RPMI7951 (cell line): Measurements from ENCODE around the gene RAB11FIP5. TPM values are rescaled to one million over a fixed set of nuclear protein-coding genes. Genes with fewer than 3 reads are reported as not detected.
A peak's percentile ranks its signal among the peaks of the same experiment; 100 is the strongest.
"Not testable (repeated sequence)": the region's sequence is repeated elsewhere in the genome, so short reads cannot be mapped to it uniquely, and the experiment has no call there.

Source experiments
- DNase-seq: peaks from one replicate; pipeline ENCODE4 v3.0.0-alpha.2; 2012; ENCODE audit warnings: low read depth
- total RNA-seq: library from RNA; depleted of rRNA; stranded (reverse); fragments of >200 nt; shearing (Covaris generic); gene quantifications from 2 replicates; pipeline ENCODE4 v1.2.3, GENCODE V29; 2014

The RAB11FIP5 gene
- total RNA-seq, 1 experiment from 2014 or later: 13.1 TPM

- DNase-seq: peak; percentile 38
These were observed 41.9 kb downstream of the RAB11FIP5 start for GRCh38 chr2:73070643-73071359.

GRCh38 chr2:73069855-73070642 lies 42.7 kb downstream of the RAB11FIP5 start:
- peak; percentile 45 for DNase-seq

- peak; percentile 16 for DNase-seq
These were observed 43.5 kb downstream of the RAB11FIP5 start for GRCh38 chr2:73069041-73069854.

GRCh38 chr2:73068147-73068546 lies 44.6 kb downstream of the RAB11FIP5 start:
- no peak for DNase-seq

- no peak for DNase-seq
These were observed 45.7 kb downstream of the RAB11FIP5 start for GRCh38 chr2:73067043-73067442.

GRCh38 chr2:73065070-73065469 lies 47.7 kb downstream of the RAB11FIP5 start:
- not testable (repeated sequence) for DNase-seq

- peak; percentile 86 for DNase-seq
These were observed 48.6 kb downstream of the RAB11FIP5 start for GRCh38 chr2:73063909-73064875.

GRCh38 chr2:73063472-73063871 lies 49.3 kb downstream of the RAB11FIP5 start:
- no peak for DNase-seq

- DNase-seq: no peak
These were observed 53.6 kb downstream of the RAB11FIP5 start for GRCh38 chr2:73059106-73059505.

GRCh38 chr2:73054980-73055379 lies 57.8 kb downstream of the RAB11FIP5 start:
- no peak for DNase-seq

GRCh38 chr2:73053316-73054114 lies 59.2 kb downstream of the RAB11FIP5 start:
- DNase-seq: peak; percentile 14

GRCh38 chr2:73050121-73050545 lies 62.6 kb downstream of the RAB11FIP5 start:
- peak; percentile 53 for DNase-seq

- no peak for DNase-seq
These were observed 68.6 kb downstream of the RAB11FIP5 start for GRCh38 chr2:73043929-73044832.

- DNase-seq: no peak
These were observed 69.5 kb downstream of the RAB11FIP5 start for GRCh38 chr2:73043276-73043675.

- no peak for DNase-seq
These were observed 74.7 kb downstream of the RAB11FIP5 start for GRCh38 chr2:73037947-73038585.

GRCh38 chr2:73036766-73037165 lies 76.0 kb downstream of the RAB11FIP5 start:
- no peak for DNase-seq

- DNase-seq: no peak
These were observed 76.6 kb downstream of the RAB11FIP5 start for GRCh38 chr2:73035899-73036711.
